Thyroid gland (tissue), 4 donors: ENCODE data around the gene IFNAR1. TPM values are rescaled to one million over a fixed set of nuclear protein-coding genes. Genes with fewer than 3 reads are reported as not detected.

Source experiments
- DNase-seq, 2 donors: peaks; one replicate each; pipeline ENCODE4 v3.0.0-alpha.2; 2019
- H3K27ac ChIP-seq, 3 donors: fragments of 200-600 bp; sonication (generic); 1 replicate in 2 of 3; 2 replicates in 1 of 3; pipeline ENCODE4 v1.5.1; 2016 to 2019; ENCODE audit warnings: mild to moderate bottlenecking in 1 of 3, moderate library complexity in 1 of 3
- H3K27me3 ChIP-seq: fragments of 200-600 bp; sonication (generic); one replicate; pipeline ENCODE4 v1.5.1; 2019
- H3K36me3 ChIP-seq, 2 donors: fragments of 200-600 bp; sonication (generic); one replicate each; pipeline ENCODE4 v1.5.1; 2016 to 2019
- H3K4me1 ChIP-seq, 2 donors: fragments of 200-600 bp; sonication (generic); one replicate each; pipeline ENCODE4 v1.5.1; 2017 to 2019
- H3K4me3 ChIP-seq, 3 donors: fragments of 200-600 bp; sonication (generic); replicated peaks in 1 of 3; 1 replicate in 2 of 3; 2 replicates in 1 of 3; pipeline ENCODE4 v1.5.1; 2016; ENCODE audit warnings: mild to moderate bottlenecking in 1 of 3
- H3K9me3 ChIP-seq: fragments of 200-600 bp; sonication (generic); one replicate; pipeline ENCODE4 v1.5.1; 2017
- POLR2A ChIP-seq, 2 donors: fragments of 450-650 bp; IDR thresholded peaks; one replicate each; pipeline ENCODE4 v1.6.1; 2017; ENCODE audit warnings: antibody characterized with exemption in 2 of 2, mild to moderate bottlenecking in 2 of 2, moderate library complexity in 1 of 2
- WGBS, 2 donors: methylation state at CpG; one replicate each; pipeline ENCODE4 v1.1.5; 2017; 5-methylcytosine and 5-hydroxymethylcytosine counted together
- intact Hi-C: fragments of 100-400 bp; cut with DNase I; formaldehyde crosslinking; loops from one replicate; pipeline ENCODE4 v1.15.1; 2023
- total RNA-seq, 4 donors: library from RNA; depleted of rRNA; stranded (reverse); fragments of >200 nt; gene quantifications; one replicate each; pipeline ENCODE4 v1.2.3, GENCODE V29; 2016
- TF ChIP-seq, protein P1 (sequence below), 6 experiments: fragments of 200-600 bp in 3 of 6; fragments of 450-650 bp in 3 of 6; sonication (generic) in 3 of 6; IDR thresholded peaks; one replicate each; pipeline ENCODE4 v1.5.1; 2016 to 2019; ENCODE audit warnings: antibody characterized with exemption in 6 of 6, mild to moderate bottlenecking in 2 of 6, inconsistent platforms in 1 of 6, moderate library complexity in 1 of 6

Gene IFNAR1
- total RNA-seq, 4 donors from 2014 or later, result 37.0 to 51.2 (median 42.4) TPM

DNA sequence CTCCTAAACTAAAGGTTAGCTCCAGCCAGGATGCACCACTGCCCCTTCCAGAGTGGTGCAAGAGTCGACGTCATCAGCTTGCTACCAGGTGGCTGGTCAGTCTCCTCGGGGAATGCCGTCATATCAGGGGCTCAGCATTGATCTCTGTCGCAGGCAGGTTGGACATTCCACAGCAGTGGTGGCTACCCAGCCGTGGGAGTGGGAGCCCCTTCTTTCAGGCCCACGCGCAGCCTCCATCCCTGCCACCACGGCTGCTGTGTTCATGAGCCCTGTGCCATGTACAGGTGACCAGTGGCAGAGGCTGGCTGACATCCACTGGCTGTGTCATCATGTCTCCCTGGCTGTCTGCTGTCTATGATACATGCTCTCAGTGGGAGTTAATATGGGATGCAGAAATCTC lies 33.1 kb upstream of the IFNAR1 start:
- Histone ChIP-seq H3K36me3 (peaks cover 0 to 6% of the 10 kb centered on the region in 2 donors), H3K4me3 (no peak overlapping the region), H3K9me3 (no peaks in the 10 kb centered on the region), H3K27me3 (no peaks in the 10 kb centered on the region), H3K4me1 (peaks cover 19 to 53% of the 10 kb centered on the region in 2 donors), H3K27ac (no peak overlapping the region)
- 91 to 97% methylated on average over 6 to 9 of the region's 9 CpGs for WGBS, 2 donors
- intact Hi-C loops, result no loop called here
- DNase-seq, result no peak
- TF ChIP-seq, protein P1, sequence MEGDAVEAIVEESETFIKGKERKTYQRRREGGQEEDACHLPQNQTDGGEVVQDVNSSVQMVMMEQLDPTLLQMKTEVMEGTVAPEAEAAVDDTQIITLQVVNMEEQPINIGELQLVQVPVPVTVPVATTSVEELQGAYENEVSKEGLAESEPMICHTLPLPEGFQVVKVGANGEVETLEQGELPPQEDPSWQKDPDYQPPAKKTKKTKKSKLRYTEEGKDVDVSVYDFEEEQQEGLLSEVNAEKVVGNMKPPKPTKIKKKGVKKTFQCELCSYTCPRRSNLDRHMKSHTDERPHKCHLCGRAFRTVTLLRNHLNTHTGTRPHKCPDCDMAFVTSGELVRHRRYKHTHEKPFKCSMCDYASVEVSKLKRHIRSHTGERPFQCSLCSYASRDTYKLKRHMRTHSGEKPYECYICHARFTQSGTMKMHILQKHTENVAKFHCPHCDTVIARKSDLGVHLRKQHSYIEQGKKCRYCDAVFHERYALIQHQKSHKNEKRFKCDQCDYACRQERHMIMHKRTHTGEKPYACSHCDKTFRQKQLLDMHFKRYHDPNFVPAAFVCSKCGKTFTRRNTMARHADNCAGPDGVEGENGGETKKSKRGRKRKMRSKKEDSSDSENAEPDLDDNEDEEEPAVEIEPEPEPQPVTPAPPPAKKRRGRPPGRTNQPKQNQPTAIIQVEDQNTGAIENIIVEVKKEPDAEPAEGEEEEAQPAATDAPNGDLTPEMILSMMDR (IDR thresholded peaks at IDR 0.05), result no peak
- no peak for TF ChIP-seq POLR2A (IDR thresholded peaks at IDR 0.05)

DNA sequence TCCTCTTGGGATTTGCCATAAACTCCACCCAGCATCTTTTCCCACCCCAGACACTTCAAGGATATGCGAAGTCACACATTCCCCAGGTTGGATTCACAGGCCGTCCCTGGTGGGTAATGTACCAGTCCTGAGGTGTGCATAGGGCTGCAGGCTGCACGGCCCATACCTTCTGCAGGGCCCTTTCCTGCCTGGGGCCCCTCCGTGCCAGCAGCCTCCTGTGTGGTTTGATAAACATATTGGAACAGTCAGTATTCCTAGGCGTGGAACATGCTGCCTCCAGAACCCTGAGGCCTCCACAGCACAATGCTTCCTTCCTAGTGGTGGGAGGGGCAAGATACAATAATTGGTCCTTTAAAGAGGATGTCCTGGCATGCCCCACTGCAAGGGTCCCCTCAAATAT lies 32.0 kb upstream of the IFNAR1 start:
- H3K4me3 ChIP-seq, result no peak overlapping the region
- H3K4me1 ChIP-seq, result peaks cover 16 to 42% of the 10 kb centered on the region in 2 donors
- H3K9me3 ChIP-seq, result no peaks in the 10 kb centered on the region
- no peaks in the 10 kb centered on the region for H3K27me3 ChIP-seq
- intact Hi-C loops, result no loop called here
- peaks cover 0 to 6% of the 10 kb centered on the region in 2 donors for H3K36me3 ChIP-seq
- WGBS, 2 donors, result 79 to 95% methylated on average over 3 to 4 of the region's 5 CpGs
- peak overlapping the region in 2 of 3 donors; percentile 84 to 96 for H3K27ac ChIP-seq
- DNase-seq, result no peak
- TF ChIP-seq POLR2A (IDR thresholded peaks at IDR 0.05), result no peak
- TF ChIP-seq, protein P1 (IDR thresholded peaks at IDR 0.05), result no peak

DNA sequence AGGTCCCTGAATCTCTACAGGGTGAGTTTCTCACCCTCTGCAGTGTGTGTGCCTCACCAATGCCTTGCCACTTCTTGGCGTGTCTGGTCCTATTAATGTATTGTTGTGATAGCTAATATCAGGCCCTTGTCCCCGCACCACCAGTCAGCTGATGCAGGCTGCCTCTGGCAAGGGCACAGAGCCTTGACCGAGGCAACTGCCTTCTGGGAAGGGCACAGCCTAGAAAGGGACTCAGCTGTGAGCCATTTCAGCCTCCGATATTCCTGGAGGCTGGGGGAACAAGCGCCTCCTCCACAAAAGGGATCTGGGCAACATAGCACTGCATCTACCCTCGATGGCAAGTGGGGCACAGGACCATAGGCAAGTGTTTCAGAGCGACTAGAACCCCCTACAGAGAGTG lies 31.6 kb upstream of the IFNAR1 start:
- no peaks in the 10 kb centered on the region for H3K9me3 ChIP-seq
- peak in 1 of 2 donors; percentile 9 for TF ChIP-seq POLR2A (IDR thresholded peaks at IDR 0.05)
- TF ChIP-seq, protein P1 (IDR thresholded peaks at IDR 0.05), result no peak
- peak overlapping the region; percentile 31 to 96 (median 84) for H3K27ac ChIP-seq
- DNase-seq, result peak; percentile 68 to 83
- 78 to 100% methylated on average over 4 to 7 of the region's 7 CpGs for WGBS, 2 donors
- intact Hi-C loops, result no loop called here
- H3K36me3 ChIP-seq, result peaks cover 0 to 6% of the 10 kb centered on the region in 2 donors
- H3K4me3 ChIP-seq, result no peak overlapping the region
- no peaks in the 10 kb centered on the region for H3K27me3 ChIP-seq
- H3K4me1 ChIP-seq, result peaks cover 16 to 39% of the 10 kb centered on the region in 2 donors

DNA sequence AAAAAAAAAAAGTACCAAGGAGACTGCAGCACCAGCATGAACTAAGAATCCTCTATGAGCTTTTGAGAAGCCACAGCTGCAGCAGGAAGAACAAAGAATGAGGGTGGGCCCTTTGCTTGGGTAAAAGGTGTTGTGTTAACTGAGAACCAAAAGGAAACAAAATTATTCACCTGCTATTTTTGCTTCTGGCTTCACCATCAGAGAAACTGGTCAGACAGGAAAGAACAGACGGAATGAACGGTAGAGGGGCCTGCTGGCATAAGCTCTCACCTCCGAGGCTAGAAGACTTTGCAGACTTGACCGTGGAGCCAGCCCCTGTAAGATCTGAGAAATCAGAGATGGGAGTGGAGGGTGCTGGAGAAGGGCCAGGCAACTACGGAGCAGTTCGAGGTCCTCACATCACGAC lies 31.0 kb upstream of the IFNAR1 start:
- WGBS, 2 donors, result 24 to 27% methylated on average over 7 of the region's 7 CpGs
- H3K36me3 ChIP-seq, result peaks cover 0 to 6% of the 10 kb centered on the region in 2 donors
- no peaks in the 10 kb centered on the region for H3K9me3 ChIP-seq
- intact Hi-C loops, result no loop called here
- peak overlapping the region; percentile 31 to 96 (median 84) for H3K27ac ChIP-seq
- TF ChIP-seq POLR2A (IDR thresholded peaks at IDR 0.05), result peak in 1 of 2 donors; percentile 48
- TF ChIP-seq, protein P1 (IDR thresholded peaks at IDR 0.05), result no peak
- no peaks in the 10 kb centered on the region for H3K27me3 ChIP-seq
- H3K4me3 ChIP-seq, result no peak overlapping the region
- DNase-seq, result peak; percentile 63 to 70
- H3K4me1 ChIP-seq, result peaks cover 16 to 37% of the 10 kb centered on the region in 2 donors

DNA sequence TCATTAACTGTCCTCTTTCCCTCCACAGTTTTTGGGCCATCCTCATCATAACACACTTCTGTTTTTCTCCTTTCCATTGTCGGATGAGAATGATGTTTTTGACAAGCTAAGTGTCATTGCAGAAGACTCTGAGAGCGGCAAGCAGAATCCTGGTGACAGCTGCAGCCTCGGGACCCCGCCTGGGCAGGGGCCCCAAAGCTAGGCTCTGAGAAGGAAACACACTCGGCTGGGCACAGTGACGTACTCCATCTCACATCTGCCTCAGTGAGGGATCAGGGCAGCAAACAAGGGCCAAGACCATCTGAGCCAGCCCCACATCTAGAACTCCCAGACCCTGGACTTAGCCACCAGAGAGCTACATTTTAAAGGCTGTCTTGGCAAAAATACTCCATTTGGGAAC lies 28.6 kb upstream of the IFNAR1 start:
- H3K27ac ChIP-seq, result no peak overlapping the region

More for the DNA sequence above, 28.6 kb upstream of the IFNAR1 start:
- Histone ChIP-seq H3K36me3 (peaks cover 0 to 6% of the 10 kb centered on the region in 2 donors), H3K4me1 (peaks cover 16 to 32% of the 10 kb centered on the region in 2 donors), H3K9me3 (no peaks in the 10 kb centered on the region), H3K27me3 (no peaks in the 10 kb centered on the region), H3K4me3 (no peak overlapping the region)
- 94 to 95% methylated on average over 6 of the region's 6 CpGs for WGBS, 2 donors
- intact Hi-C loops, result no loop called here
- TF ChIP-seq, protein P1 (IDR thresholded peaks at IDR 0.05), result no peak
- TF ChIP-seq POLR2A (IDR thresholded peaks at IDR 0.05), result no peak
- no peak for DNase-seq
